HS-27A (cell line): ENCODE data around the gene CHERP.
"Not testable (repeated sequence)": the region's sequence is repeated elsewhere in the genome, so short reads cannot be mapped to it uniquely, and the experiment has no call there.

Source experiments
- DNase-seq: peaks from one replicate; pipeline ENCODE4 v3.0.0-alpha.2; 2012; ENCODE audit warnings: low read depth, missing footprints

The CHERP gene

GRCh38 chr19:16472992-16473391 is 69.2 kb downstream of the CHERP start:
- DNase-seq, result no peak

GRCh38 chr19:16472559-16472899 is 69.7 kb downstream of the CHERP start:
- not testable (repeated sequence) for DNase-seq

GRCh38 chr19:16470911-16471811 is 71.1 kb downstream of the CHERP start:
- DNase-seq, result no peak

GRCh38 chr19:16470541-16470910 is 71.7 kb downstream of the CHERP start:
- no peak for DNase-seq
